ENCODE measurements around the gene MGMT.

Gene MGMT

GRCh38 chr10:129774736-129775401 lies 307.8 kb downstream of the MGMT start:
- no peak for DNase-seq (ENCODE audit: low read depth)

DNA sequence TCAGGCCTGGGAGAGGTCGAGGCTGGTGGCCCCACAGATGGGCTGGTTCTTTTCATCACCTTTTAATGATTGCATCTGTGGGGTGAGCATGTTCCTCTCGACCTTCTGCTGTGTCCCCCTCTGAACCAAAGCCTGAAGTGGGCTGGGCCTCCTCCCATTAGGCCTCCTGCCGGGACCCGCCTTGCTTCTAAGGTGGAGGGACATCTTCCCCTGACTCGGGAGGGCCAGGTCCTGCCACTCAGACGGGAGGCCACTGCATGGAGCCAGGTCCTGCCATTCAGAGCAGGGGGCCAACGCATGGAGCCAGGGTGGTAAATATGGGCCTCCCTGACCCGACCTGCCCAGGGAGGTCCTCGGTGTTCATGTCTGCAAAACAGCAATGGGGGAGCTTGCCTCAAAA lies 308.6 kb downstream of the MGMT start:
- no peak for DNase-seq (ENCODE audit: low read depth)

DNA sequence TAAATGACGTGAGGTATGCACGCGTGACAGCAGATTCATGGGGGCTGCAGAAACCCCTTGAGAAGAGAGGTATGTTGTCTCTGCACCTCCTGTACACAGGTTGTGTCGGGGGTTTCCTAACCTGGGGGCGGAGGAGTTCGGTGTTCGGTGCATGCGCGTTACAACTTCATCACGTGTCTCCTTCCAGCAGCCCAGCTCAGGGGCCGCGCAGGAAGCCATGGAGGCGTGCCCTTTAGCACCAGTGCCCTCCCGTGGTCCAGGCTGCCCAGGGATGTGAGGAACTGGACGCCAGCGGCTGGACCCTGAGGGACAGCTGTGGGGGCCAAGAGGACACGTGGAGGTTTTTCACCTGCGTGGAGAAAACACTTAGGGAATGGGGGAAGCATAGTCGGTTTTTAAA lies 310.6 kb downstream of the MGMT start:
- DNase-seq (ENCODE audit: low read depth) = no peak

GRCh38 chr10:129778571-129778970 lies 311.5 kb downstream of the MGMT start:
- no peak for DNase-seq (ENCODE audit: low read depth)

- no peak for DNase-seq (ENCODE audit: low read depth)
Observed at GRCh38 chr10:129779126-129780111, 312.4 kb downstream of the MGMT start.

- DNase-seq (ENCODE audit: low read depth) = no peak
Observed at GRCh38 chr10:129780198-129780597, 313.2 kb downstream of the MGMT start.

- DNase-seq (ENCODE audit: low read depth) = no peak
Observed at GRCh38 chr10:129780901-129781795, 314.1 kb downstream of the MGMT start.

GRCh38 chr10:129784291-129784690 lies 317.2 kb downstream of the MGMT start:
- no peak for DNase-seq (ENCODE audit: low read depth)

GRCh38 chr10:129784891-129785290 lies 317.9 kb downstream of the MGMT start:
- DNase-seq (ENCODE audit: low read depth) = no peak

DNA sequence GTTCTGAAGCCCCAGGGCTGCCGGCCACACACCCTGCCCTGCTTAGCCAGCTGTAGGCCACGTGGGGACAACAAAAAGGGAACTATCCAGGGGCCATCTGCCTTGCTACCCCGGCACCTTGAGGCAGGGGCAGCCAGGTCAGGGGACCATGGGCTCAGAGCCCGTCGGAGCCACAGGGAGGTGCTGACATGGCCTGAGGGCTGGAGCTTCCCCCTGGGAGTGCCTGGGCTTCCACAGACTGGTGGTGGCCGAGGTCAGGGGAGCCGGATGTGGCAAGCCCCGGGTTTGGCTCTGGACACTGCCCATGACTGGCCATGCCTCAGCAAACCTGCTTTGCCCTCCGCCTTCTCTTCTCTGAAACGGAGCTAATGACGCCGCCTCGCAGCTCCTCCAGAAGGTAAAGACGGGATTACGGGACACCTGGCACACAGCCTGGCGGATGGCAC lies 318.5 kb downstream of the MGMT start:
- DNase-seq (ENCODE audit: low read depth) = no peak

DNA sequence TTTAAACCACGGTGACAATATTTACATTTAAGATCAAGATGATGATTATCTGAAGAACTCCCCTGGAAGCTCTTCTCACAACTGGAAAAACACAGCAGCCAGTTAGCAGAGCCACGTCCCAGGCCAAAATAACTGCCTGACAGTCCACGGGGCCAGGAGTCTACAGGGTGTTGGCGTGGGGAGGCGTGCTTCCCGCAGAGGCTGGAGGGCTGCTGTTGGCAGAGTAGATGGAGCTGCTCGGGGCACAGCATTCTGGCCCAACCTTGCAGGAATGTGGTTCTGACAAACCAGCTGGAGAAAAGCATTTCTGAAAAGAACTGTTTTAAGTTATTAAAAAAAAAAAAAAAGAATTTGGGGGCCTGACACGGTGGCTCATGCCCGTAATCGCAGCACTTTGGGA lies 319.2 kb downstream of the MGMT start:
- DNase-seq (ENCODE audit: low read depth) = no peak

DNA sequence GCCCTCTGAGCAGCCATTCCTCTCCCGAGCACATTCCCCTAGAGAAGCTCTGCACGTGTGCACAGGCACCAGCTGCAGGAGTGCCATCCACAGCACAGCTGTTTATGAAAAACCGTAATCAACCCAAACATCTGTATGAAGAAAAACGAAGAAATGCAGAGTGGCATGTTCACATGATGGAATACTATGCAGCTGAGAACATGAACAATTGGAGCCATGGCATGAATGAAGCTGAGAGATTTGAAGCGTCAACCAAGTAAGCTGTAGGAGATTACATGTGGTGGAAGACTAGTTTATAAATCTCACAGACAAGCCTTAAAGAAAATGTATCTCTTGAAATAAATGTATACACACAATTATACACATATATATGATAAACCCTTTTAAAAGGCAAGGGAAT lies 320.5 kb downstream of the MGMT start:
- DNase-seq (ENCODE audit: low read depth) = no peak

- DNase-seq (ENCODE audit: low read depth) = no peak
Observed at GRCh38 chr10:129788215-129788614, 321.2 kb downstream of the MGMT start.

DNA sequence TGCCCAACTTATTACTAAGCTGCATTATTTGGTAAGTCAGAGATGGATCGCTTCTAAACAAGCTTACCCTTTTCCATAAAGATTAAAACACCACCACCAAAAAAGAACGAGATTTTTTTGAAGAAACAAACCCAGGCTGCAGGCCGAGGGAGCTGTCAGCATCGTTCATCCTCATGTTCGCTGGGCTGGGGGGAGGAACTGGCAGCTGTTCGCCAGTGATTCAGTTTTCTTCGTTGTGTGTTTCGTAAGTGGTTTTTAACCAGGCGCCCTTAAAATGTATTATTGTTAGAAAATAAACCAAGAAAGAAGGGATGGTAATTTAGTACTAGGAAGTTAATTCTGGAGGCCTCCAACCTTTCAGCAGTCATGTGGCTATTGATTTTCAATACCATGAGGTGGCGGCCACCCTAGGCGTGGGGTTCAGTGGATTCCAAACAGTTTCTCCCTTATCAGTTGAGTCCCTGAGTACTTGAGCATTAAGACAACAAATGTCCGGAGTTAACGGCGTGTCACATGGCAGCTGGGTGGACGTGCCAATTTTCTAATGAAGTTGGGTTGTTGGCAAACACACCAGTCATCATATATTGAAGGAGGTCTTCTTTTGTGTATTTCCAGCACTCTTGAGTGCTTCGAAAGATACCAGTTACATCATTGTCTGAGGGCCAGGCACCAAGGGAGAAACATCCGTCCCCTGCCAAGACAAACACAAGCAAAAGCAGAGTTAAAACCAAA lies 323.8 kb downstream of the MGMT start:
- no peak for DNase-seq (ENCODE audit: low read depth)

- DNase-seq (ENCODE audit: low read depth) = no peak
Observed at GRCh38 chr10:129792141-129792540, 325.1 kb downstream of the MGMT start.

DNA sequence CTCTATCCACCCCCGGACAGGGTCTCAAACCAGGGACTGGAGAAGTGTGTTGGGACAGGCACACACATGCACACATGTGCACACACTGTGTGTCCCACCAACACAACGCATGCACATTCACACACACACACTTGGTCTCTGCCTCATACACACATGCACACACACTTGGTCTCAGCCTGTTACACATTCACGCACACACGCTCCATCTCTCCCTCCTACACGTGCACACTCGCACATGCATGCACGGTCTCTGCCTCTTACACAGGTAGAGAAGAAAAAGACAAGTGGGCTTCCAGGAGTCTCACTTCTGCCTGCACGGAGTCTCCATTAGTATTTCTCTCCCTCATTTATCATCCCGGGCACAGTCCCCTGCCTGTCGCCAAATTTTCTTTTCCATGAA lies 325.8 kb downstream of the MGMT start:
- no peak for DNase-seq (ENCODE audit: low read depth)

- no peak for DNase-seq (ENCODE audit: low read depth)
Observed at GRCh38 chr10:129793479-129793878, 326.4 kb downstream of the MGMT start.

GRCh38 chr10:129793996-129794395 lies 327.0 kb downstream of the MGMT start:
- DNase-seq (ENCODE audit: low read depth) = no peak

DNA sequence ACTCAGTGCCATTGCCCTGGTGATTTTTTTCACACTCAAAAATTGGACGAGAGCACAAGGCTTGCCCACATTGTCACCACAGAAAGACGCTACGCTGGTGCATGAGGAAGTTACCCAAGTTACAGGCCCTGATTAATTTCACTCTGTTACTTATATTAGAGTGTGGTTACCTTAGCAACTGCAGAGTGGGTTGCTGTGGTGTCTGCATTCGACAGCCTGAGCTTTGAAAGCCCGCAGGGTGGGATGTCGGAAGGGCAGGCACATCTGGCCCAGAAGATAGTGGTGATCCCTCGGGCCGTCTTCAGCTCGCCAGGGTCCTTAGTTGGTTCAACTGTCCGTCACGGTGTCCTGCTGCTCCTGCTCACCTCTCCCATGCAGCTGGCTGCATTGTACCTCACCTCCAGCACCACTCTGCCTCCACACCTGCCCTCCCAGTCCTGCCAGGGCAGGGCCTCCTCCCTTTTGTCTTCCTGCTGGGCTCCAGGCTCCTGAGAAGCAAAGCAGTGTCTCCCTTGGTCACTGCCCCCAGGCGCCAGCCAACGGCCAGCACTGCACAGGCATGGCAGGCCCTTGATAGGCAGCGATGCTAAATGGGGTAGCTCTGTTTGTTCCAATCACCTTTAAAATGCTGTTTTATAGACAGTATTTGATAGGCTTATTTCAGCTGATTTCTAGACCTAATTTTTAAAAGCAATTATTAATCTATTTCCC lies 329.8 kb downstream of the MGMT start:
- no peak for DNase-seq (ENCODE audit: low read depth)

- no peak for DNase-seq (ENCODE audit: low read depth)
Observed at GRCh38 chr10:129799942-129800341, 332.9 kb downstream of the MGMT start.

DNA sequence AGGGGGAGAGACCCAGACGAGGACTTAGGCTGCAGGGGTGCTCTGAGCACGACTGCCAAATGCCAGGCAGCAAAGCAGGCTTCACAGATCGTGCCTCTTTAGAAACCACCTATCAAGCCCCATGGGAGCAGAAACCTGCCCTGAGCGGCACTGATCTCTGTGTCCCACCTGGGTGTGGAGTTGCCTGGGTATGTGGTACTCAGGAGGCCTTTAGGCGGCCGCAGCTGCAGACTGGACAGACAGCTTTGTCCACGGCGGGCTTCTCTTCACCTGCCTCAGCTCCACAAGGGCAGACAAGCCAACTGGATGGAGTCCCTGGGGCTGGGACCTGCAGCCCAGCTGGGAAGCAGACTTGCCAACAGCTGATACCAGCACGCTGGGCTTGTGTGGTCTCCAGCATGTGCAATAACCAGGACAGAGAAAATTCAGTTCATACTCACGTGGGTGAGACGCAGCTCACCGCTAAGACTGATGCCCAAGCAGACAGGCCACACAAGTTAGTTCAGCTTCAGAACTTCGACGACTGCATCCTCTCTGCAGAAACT lies 333.8 kb downstream of the MGMT start:
- no peak for DNase-seq (ENCODE audit: low read depth)
